A673 (cell line): ENCODE results near the gene NPSR1.

Experiments
- EZH2 ChIP-seq: fragments of 200-600 bp; sonication (generic); IDR thresholded peaks from 2 replicates; pipeline ENCODE4 v1.6.1; 2017; ENCODE audit warnings: borderline replicate concordance, low read depth, mild to moderate bottlenecking, mixed read lengths, antibody characterized with exemption, low read length; ENCODE audit not compliant: poor library complexity, severe bottlenecking
- TF ChIP-seq, protein P1 (sequence below): fragments of 300-800, 200-600 bp; sonication (generic); conservative IDR thresholded peaks from 2 replicates; pipeline ENCODE4 v1.5.1; 2017; ENCODE audit warnings: low read depth, mild to moderate bottlenecking, antibody characterized with exemption, low read length, moderate library complexity, mixed read lengths

DNA sequence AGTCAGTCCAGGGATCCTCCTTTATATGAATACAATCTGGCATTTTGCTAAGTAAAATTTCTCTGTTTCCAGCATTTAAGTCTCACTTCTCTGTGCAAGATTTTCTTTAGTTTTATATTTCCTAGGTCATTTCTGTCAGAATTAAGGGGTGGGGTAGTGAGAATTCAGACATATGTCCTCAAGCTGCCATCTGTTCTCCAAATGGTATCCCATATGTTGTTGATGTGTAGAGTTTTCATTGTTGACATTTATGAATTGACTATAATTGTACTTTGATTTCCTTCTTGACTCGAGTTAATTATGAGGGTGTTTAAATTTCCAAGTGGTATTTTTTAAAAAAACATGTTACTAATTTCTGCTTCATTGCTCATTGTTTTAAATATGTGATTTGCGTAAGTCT is 148.8 kb downstream of the NPSR1 start:
- TF ChIP-seq, protein P1, sequence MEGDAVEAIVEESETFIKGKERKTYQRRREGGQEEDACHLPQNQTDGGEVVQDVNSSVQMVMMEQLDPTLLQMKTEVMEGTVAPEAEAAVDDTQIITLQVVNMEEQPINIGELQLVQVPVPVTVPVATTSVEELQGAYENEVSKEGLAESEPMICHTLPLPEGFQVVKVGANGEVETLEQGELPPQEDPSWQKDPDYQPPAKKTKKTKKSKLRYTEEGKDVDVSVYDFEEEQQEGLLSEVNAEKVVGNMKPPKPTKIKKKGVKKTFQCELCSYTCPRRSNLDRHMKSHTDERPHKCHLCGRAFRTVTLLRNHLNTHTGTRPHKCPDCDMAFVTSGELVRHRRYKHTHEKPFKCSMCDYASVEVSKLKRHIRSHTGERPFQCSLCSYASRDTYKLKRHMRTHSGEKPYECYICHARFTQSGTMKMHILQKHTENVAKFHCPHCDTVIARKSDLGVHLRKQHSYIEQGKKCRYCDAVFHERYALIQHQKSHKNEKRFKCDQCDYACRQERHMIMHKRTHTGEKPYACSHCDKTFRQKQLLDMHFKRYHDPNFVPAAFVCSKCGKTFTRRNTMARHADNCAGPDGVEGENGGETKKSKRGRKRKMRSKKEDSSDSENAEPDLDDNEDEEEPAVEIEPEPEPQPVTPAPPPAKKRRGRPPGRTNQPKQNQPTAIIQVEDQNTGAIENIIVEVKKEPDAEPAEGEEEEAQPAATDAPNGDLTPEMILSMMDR: no peak
- TF ChIP-seq EZH2: no peak
